ENCODE measurements around the gene SPRY1.

SPRY1 gene

GRCh38 chr4:123378794-123379193 lies 17.8 kb upstream of the SPRY1 start:
- no peak for DNase-seq (ENCODE audit: low read depth, low spot score)
- H3K27ac ChIP-seq = no peak overlapping the region

- DNase-seq (ENCODE audit: low read depth, low spot score) = no peak
- H3K27ac ChIP-seq = no peak overlapping the region
Measured at GRCh38 chr4:123379392-123379791, 17.2 kb upstream of the SPRY1 start.

- H3K27ac ChIP-seq = no peak overlapping the region
- no peak for DNase-seq (ENCODE audit: low read depth, low spot score)
Measured at GRCh38 chr4:123380728-123381716, 15.6 kb upstream of the SPRY1 start.

- DNase-seq (ENCODE audit: low read depth, low spot score) = no peak
Measured at GRCh38 chr4:123381996-123382395, 14.6 kb upstream of the SPRY1 start.

GRCh38 chr4:123383566-123383965 lies 13.0 kb upstream of the SPRY1 start:
- DNase-seq (ENCODE audit: low read depth, low spot score) = no peak
- H3K27ac ChIP-seq = no peak overlapping the region

More at GRCh38 chr4:123381996-123382395, 14.6 kb upstream of the SPRY1 start:
- no peak overlapping the region for H3K27ac ChIP-seq

- no peak overlapping the region for H3K27ac ChIP-seq
- peak; percentile 27 for DNase-seq (ENCODE audit: low read depth, low spot score)
Measured at GRCh38 chr4:123386609-123387008, 10.0 kb upstream of the SPRY1 start.

- H3K27ac ChIP-seq = no peak overlapping the region
- DNase-seq (ENCODE audit: low read depth, low spot score) = no peak
Measured at GRCh38 chr4:123390846-123391456, 5.6 kb upstream of the SPRY1 start.

- no peak for DNase-seq (ENCODE audit: low read depth, low spot score)
- H3K27ac ChIP-seq = no peak overlapping the region
Measured at GRCh38 chr4:123393721-123394120, 2.9 kb upstream of the SPRY1 start.

- peak overlapping the region; percentile 84 for H3K27ac ChIP-seq
- DNase-seq (ENCODE audit: low read depth, low spot score) = peak; percentile 26
Measured at GRCh38 chr4:123397144-123398065, 810 bp downstream of the SPRY1 start.

GRCh38 chr4:123398066-123398852 lies 1.7 kb downstream of the SPRY1 start:
- H3K27ac ChIP-seq = peak overlapping the region; percentile 84
- no peak for DNase-seq (ENCODE audit: low read depth, low spot score)

- H3K27ac ChIP-seq = peak overlapping the region; percentile 84
- DNase-seq (ENCODE audit: low read depth, low spot score) = peak; percentile 26
Measured at GRCh38 chr4:123398853-123399626, 2.4 kb downstream of the SPRY1 start.

GRCh38 chr4:123399627-123400358 lies 3.2 kb downstream of the SPRY1 start:
- peak overlapping the region; percentile 84 for H3K27ac ChIP-seq
- no peak for DNase-seq (ENCODE audit: low read depth, low spot score)

GRCh38 chr4:123401271-123402120 lies 4.9 kb downstream of the SPRY1 start:
- no peak overlapping the region for H3K27ac ChIP-seq
- no peak for DNase-seq (ENCODE audit: low read depth, low spot score)

- DNase-seq (ENCODE audit: low read depth, low spot score) = no peak
- no peak overlapping the region for H3K27ac ChIP-seq
Measured at GRCh38 chr4:123402121-123402465, 5.5 kb downstream of the SPRY1 start.

GRCh38 chr4:123403080-123403604 lies 6.5 kb downstream of the SPRY1 start:
- no peak for DNase-seq (ENCODE audit: low read depth, low spot score)
- H3K27ac ChIP-seq = no peak overlapping the region

GRCh38 chr4:123404533-123404932 lies 7.9 kb downstream of the SPRY1 start:
- no peak overlapping the region for H3K27ac ChIP-seq
- no peak for DNase-seq (ENCODE audit: low read depth, low spot score)

GRCh38 chr4:123405267-123405865 lies 8.8 kb downstream of the SPRY1 start:
- H3K27ac ChIP-seq = no peak overlapping the region
- no peak for DNase-seq (ENCODE audit: low read depth, low spot score)
